ENCODE data around the gene PFKL.

- TF ChIP-seq POLR2A (IDR thresholded peaks at IDR 0.05; ENCODE audit: low read length) = no peak
- no peak for TF ChIP-seq GATA1 (IDR thresholded peaks at IDR 0.05; ENCODE audit: low read depth, low read length)
Measured at GRCh38 chr21:44294391-44295162, 5.3 kb upstream of the PFKL start.

Data from erythroblast (primary cell).